PC-3 (cell line): ENCODE measurements around the gene HRH4. TPM values are rescaled to one million over a fixed set of nuclear protein-coding genes. Genes with fewer than 3 reads are reported as not detected.

Source experiments
- ATAC-seq: fragments of 200-7000 bp; cut with Tn5 transposase; 2 replicates; pipeline ENCODE4 v1.9.1; 2020; ENCODE audit warnings: mild to moderate bottlenecking, moderate library complexity
- BruUV-seq: library from RNA; stranded (reverse); fragments of 400-500 nt; replicated peaks from 2 replicates; lab custom pipeline; 2021; lab: Mats Ljungman, UMichigan
- CTCF ChIA-PET: fragments of 300-600 bp; sonication (Branson Sonifier 250); formaldehyde crosslinking; loops from one replicate; lab custom pipeline; 2022; ENCODE audit warnings: antibody characterized with exemption; lab: Charles Lee
- POLR2A ChIA-PET: fragments of 300-600 bp; sonication (Branson Sonifier 250); formaldehyde crosslinking; loops from one replicate; lab custom pipeline; 2022; ENCODE audit warnings: antibody characterized with exemption; ENCODE audit not compliant: unreplicated experiment; lab: Charles Lee
- DNase-seq: peaks from one replicate; pipeline ENCODE4 v3.0.0-alpha.2; 2015
- H2AFZ ChIP-seq: fragments of 300-600 bp; sonication (generic); 2 replicates; pipeline ENCODE4 v1.6.0; 2016; ENCODE audit warnings: antibody characterized with exemption, low read length
- H3F3A ChIP-seq: fragments of 300-600 bp; sonication (generic); one replicate; pipeline ENCODE4 v1.6.0; 2017; ENCODE audit warnings: antibody characterized with exemption, low read length, control low read depth, mild to moderate bottlenecking; ENCODE audit not compliant: unreplicated experiment
- H3K27ac ChIP-seq: fragments of 300-600 bp; sonication (generic); 2 replicates; pipeline ENCODE4 v1.5.1; 2016; ENCODE audit warnings: mild to moderate bottlenecking, low read length
- H3K27me3 ChIP-seq: fragments of 300-600 bp; sonication (generic); 2 replicates; pipeline ENCODE4 v1.6.1; 2016; ENCODE audit warnings: low read length, mixed read lengths
- H3K36me3 ChIP-seq: fragments of 300-600 bp; sonication (generic); 2 replicates; pipeline ENCODE4 v1.6.1; 2016; ENCODE audit warnings: low read depth, mixed run types, low read length, mixed read lengths
- H3K4me1 ChIP-seq: fragments of 300-600 bp; sonication (generic); 2 replicates; pipeline ENCODE4 v1.5.1; 2016; ENCODE audit warnings: low read length; ENCODE audit not compliant: insufficient read depth
- H3K4me2 ChIP-seq: fragments of 300-600 bp; sonication (generic); 2 replicates; pipeline ENCODE4 v1.6.0; 2016; ENCODE audit warnings: low read length
- H3K4me3 ChIP-seq: fragments of 300-600 bp; sonication (generic); 2 replicates; pipeline ENCODE4 v1.5.1; 2016; ENCODE audit warnings: mild to moderate bottlenecking, low read length, mixed read lengths
- H3K79me2 ChIP-seq: fragments of 300-600 bp; sonication (generic); 2 replicates; pipeline ENCODE4 v1.6.1; 2017; ENCODE audit warnings: low read length, mixed read lengths
- H3K9ac ChIP-seq: fragments of 300-600 bp; sonication (generic); 2 replicates; pipeline ENCODE4 v1.6.0; 2016; ENCODE audit warnings: mild to moderate bottlenecking, low read length
- H3K9me2 ChIP-seq: fragments of 300-600 bp; sonication (generic); replicated peaks from 2 replicates; pipeline ENCODE4 v1.6.1; 2016; ENCODE audit warnings: mixed run types, low read length, mixed read lengths
- H3K9me3 ChIP-seq: fragments of 300-600 bp; sonication (generic); 2 replicates; pipeline ENCODE4 v1.6.1; 2016; ENCODE audit warnings: low read length, mixed read lengths
- H4K20me1 ChIP-seq: fragments of 300-600 bp; sonication (generic); 2 replicates; pipeline ENCODE4 v1.6.1; 2016; ENCODE audit warnings: low read length, mixed read lengths
- EZH2 ChIP-seq: fragments of 300-600 bp; sonication (generic); IDR thresholded peaks from one replicate; pipeline ENCODE4 v1.6.1; 2017; ENCODE audit warnings: antibody characterized with exemption, mild to moderate bottlenecking, low read length; ENCODE audit not compliant: unreplicated experiment
- EZH2phosphoT487 ChIP-seq: fragments of 300-600 bp; sonication (generic); IDR thresholded peaks from 2 replicates; pipeline ENCODE4 v1.6.1; 2018; ENCODE audit warnings: mild to moderate bottlenecking, antibody characterized with exemption, low read length, borderline replicate concordance
- intact Hi-C: fragments of 100-400 bp; cut with micrococcal nuclease; formaldehyde crosslinking; loops from 2 replicates; pipeline ENCODE4 v1.9.0; 2023
- total RNA-seq: library from RNA; depleted of rRNA; stranded (reverse); fragments of >200 nt; gene quantifications from 2 replicates; pipeline ENCODE4 v1.2.3, GENCODE V29; 2014
- TF ChIP-seq, protein P1 (sequence below): fragments of 300-600 bp; sonication (generic); conservative IDR thresholded peaks from 2 replicates; pipeline ENCODE4 v1.5.1; 2017; ENCODE audit warnings: antibody characterized with exemption, low read depth, mild to moderate bottlenecking, low read length

HRH4 gene
- total RNA-seq, 1 experiment from 2014 or later: not detected

DNA sequence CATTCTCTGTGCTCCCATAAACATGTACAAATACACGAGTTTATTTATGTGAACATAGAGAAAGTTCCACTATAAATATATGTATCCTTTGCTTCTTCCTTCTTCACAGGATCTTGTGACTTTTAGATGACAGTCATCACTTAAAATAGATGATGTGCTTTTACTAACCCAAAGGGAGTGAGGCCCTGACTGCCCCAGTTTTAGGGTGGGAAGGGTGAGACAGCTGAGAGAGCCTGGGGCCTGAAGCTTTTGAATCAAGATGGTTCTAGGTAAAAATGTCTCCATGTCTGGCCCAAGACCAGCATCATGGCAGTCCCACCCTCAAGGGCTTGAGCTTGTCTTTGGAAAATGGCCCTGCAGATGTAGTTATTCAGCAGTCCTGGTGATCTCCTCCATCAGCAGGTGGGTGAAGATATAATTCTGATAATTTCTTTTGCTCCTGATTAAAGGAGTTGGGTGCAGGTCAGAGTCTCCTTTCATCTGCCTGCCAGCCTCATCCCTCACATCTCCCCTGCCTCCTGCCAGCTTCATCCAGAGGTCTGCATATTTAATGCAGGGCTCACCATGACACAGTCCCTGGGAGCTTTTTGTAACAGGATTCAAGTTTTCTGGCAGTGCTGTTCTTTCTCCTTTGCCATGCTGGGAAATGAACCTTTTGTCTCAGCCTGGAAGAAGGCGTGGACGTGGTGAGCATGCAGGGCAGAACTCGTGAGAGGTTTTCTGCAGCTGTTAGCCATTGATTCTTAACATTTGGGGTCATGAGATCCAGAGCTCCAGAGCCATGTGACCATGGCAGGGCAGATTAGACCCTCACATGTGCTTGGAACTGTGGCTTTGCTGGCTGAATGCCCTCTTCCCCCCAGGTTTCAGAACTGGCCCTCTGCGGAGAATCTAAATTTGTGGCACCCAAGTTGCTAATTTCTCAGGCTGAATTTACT is 2.7 kb downstream of the HRH4 start:
- no peak for DNase-seq
- POLR2A ChIA-PET: no interaction called here
- BruUV-seq: no TSS peak

DNA sequence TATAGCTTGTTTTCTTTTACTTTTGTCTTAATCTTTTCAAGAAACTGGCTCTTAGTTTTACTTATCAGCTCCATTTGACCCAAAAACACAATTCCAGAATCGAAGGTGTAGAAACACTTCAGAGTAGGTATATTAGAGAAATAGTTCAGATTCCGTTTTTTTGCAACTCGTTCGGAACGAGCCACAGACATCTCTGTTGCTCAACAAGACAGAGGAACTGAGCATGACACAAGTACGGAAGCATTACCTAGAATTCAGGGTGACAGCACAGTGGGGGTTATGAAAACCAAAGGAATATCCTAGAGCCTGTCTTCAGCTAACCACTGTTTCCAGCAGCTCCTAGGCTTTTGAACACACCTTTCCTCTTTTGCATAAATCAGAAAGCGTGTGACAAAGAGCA is 5.0 kb downstream of the HRH4 start:
- DNase-seq: no peak
- ChIA-PET CTCF (no interaction called here), POLR2A (no interaction called here)
- Histone ChIP-seq H3K79me2 (no peaks in the 10 kb centered on the region), H3K27me3 (no peaks in the 10 kb centered on the region), H2AFZ (no peak overlapping the region), H4K20me1 (no peaks in the 10 kb centered on the region), H3K4me3 (no peak overlapping the region), H3K4me1 (no peaks in the 10 kb centered on the region), H3K36me3 (no peaks in the 10 kb centered on the region), H3K27ac (no peak overlapping the region), H3F3A (no peaks in the 10 kb centered on the region), H3K9me3 (no peaks in the 10 kb centered on the region), H3K9ac (no peak overlapping the region), H3K4me2 (no peak overlapping the region), H3K9me2 (no peaks in the 10 kb centered on the region)
- BruUV-seq: no TSS peak
- no peak for TF ChIP-seq EZH2phosphoT487
- TF ChIP-seq, protein P1, sequence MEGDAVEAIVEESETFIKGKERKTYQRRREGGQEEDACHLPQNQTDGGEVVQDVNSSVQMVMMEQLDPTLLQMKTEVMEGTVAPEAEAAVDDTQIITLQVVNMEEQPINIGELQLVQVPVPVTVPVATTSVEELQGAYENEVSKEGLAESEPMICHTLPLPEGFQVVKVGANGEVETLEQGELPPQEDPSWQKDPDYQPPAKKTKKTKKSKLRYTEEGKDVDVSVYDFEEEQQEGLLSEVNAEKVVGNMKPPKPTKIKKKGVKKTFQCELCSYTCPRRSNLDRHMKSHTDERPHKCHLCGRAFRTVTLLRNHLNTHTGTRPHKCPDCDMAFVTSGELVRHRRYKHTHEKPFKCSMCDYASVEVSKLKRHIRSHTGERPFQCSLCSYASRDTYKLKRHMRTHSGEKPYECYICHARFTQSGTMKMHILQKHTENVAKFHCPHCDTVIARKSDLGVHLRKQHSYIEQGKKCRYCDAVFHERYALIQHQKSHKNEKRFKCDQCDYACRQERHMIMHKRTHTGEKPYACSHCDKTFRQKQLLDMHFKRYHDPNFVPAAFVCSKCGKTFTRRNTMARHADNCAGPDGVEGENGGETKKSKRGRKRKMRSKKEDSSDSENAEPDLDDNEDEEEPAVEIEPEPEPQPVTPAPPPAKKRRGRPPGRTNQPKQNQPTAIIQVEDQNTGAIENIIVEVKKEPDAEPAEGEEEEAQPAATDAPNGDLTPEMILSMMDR: no peak
- TF ChIP-seq EZH2: no peak
- no peak for ATAC-seq
- intact Hi-C loops: no loop called here

More for the DNA sequence above, 2.7 kb downstream of the HRH4 start:
- TF ChIP-seq, protein P1: no peak
- TF ChIP-seq EZH2: no peak
- no peak for TF ChIP-seq EZH2phosphoT487
- Histone ChIP-seq H3K4me1 (no peaks in the 10 kb centered on the region), H2AFZ (no peak overlapping the region), H3K27ac (no peak overlapping the region), H3K4me3 (no peak overlapping the region), H4K20me1 (no peaks in the 10 kb centered on the region), H3F3A (no peaks in the 10 kb centered on the region), H3K27me3 (no peaks in the 10 kb centered on the region), H3K9me2 (no peaks in the 10 kb centered on the region), H3K79me2 (no peaks in the 10 kb centered on the region), H3K4me2 (no peak overlapping the region), H3K36me3 (no peaks in the 10 kb centered on the region), H3K9me3 (no peaks in the 10 kb centered on the region), H3K9ac (no peak overlapping the region)
- ATAC-seq: no peak
- intact Hi-C loops: no loop called here
- CTCF ChIA-PET: no interaction called here

DNA sequence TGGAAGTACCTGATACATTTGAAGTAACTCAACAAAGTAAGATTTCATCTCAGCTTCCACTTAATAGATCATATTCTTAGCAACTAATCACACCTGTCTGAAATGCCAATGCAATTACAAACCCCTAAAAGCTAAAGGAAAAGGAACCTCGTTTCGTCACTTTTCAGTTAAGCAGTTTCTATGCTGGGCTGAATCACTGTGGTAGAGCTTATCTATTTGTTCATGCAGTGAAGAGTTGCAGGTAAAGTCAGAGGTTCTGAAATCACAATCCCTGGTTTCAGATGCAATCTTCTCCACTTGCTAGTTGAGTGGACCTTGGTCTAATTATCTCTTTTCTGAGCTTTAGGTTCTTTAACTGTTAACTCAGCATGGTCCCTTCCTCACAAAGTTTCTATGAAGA is 6.3 kb downstream of the HRH4 start:
- Histone ChIP-seq H3K4me2 (no peak overlapping the region), H3K27me3 (no peaks in the 10 kb centered on the region), H3K4me3 (no peak overlapping the region), H3K9me2 (no peaks in the 10 kb centered on the region), H3K4me1 (no peaks in the 10 kb centered on the region), H3K27ac (no peak overlapping the region), H3F3A (no peaks in the 10 kb centered on the region), H2AFZ (no peak overlapping the region), H3K79me2 (no peaks in the 10 kb centered on the region), H4K20me1 (no peaks in the 10 kb centered on the region), H3K9ac (no peak overlapping the region), H3K36me3 (no peaks in the 10 kb centered on the region), H3K9me3 (no peaks in the 10 kb centered on the region)
- ATAC-seq (no peak), DNase-seq (no peak)
- CTCF ChIA-PET: interaction anchor here (0.6 kb wide), 1 partner anchor 69 kb away, joined by 5 read pairs; the partner anchor contains the start of gene OSBPL1A
- TF ChIP-seq, protein P1: no peak
- TF ChIP-seq EZH2phosphoT487 (no peak), EZH2 (no peak)
- BruUV-seq: no TSS peak
- intact Hi-C loops: no loop called here
- POLR2A ChIA-PET: no interaction called here
